ENCODE data around the gene ADNP.
A peak's percentile ranks its signal among the peaks of the same experiment; 100 is the strongest.

Gene ADNP

GRCh38 chr20:50921803-50922501 is 9.3 kb downstream of the ADNP start:
- no peaks in the 10 kb centered on the region for H3K79me1 ChIP-seq (replicated peaks; ENCODE audit: low read length, poor library complexity, severe bottlenecking)
- no peak overlapping the region for H4K91ac ChIP-seq (ENCODE audit: low read length)
- H3K27me3 ChIP-seq (ENCODE audit: control insufficient read depth in 1 of 2, insufficient read depth in 1 of 2, low read length in 2 of 2), result no peaks in the 10 kb centered on the region
- H3K9ac ChIP-seq (ENCODE audit: low read length), result peak overlapping the region; percentile 59
- no peak overlapping the region for H3K27ac ChIP-seq (ENCODE audit: low read length, poor library complexity, severe bottlenecking)
- no peak overlapping the region for H2BK12ac ChIP-seq (ENCODE audit: low read length in 2 of 2)
- WGBS, result 90% methylated on average over 6 of the region's 8 CpGs
- H3K4me2 ChIP-seq (ENCODE audit: low read length, poor library complexity, severe bottlenecking), result no peak overlapping the region
- DNase-seq, result no peak
- H4K8ac ChIP-seq (ENCODE audit: low read length), result no peak overlapping the region
- H3K4me3 ChIP-seq (ENCODE audit: insufficient read depth in 1 of 2, low read depth in 1 of 2, low read length in 2 of 2), result no peak overlapping the region
- no peak overlapping the region for H3K23ac ChIP-seq (ENCODE audit: low read length in 2 of 2)
- no peak overlapping the region for H3K18ac ChIP-seq (ENCODE audit: low read depth in 1 of 2, low read length in 2 of 2)
- H3K4ac ChIP-seq (ENCODE audit: low read depth in 1 of 2, low read length in 2 of 2), result no peak overlapping the region
- H2AFZ ChIP-seq (ENCODE audit: low read depth, low read length), result no peak overlapping the region
- no peak overlapping the region for H3K14ac ChIP-seq (ENCODE audit: low read length in 2 of 2)
- no peaks in the 10 kb centered on the region for H3K9me3 ChIP-seq (ENCODE audit: control insufficient read depth, low read length)
- H2AK5ac ChIP-seq (ENCODE audit: low read length, severe bottlenecking), result no peak overlapping the region
- H3K4me1 ChIP-seq (ENCODE audit: control insufficient read depth, insufficient read depth, low read depth, low read length), result peaks cover 15% of the 10 kb centered on the region
- H2BK120ac ChIP-seq (ENCODE audit: low read depth, low read length), result no peak overlapping the region
- no peak overlapping the region for H2BK5ac ChIP-seq (ENCODE audit: low read depth, low read length, poor library complexity, severe bottlenecking)
- peaks cover 9 to 20% of the 10 kb centered on the region in 2 experiments for H3K36me3 ChIP-seq (ENCODE audit: control insufficient read depth in 1 of 2, insufficient read depth in 2 of 2, low read depth in 1 of 2, low read length in 2 of 2)
- no peak overlapping the region for H2BK15ac ChIP-seq (ENCODE audit: low read depth, poor library complexity, severe bottlenecking)

GRCh38 chr20:50920997-50921396 is 10.2 kb downstream of the ADNP start:
- H3K4me2 ChIP-seq (ENCODE audit: low read length, poor library complexity, severe bottlenecking), result no peak overlapping the region
- peaks cover 9 to 18% of the 10 kb centered on the region in 2 experiments for H3K36me3 ChIP-seq (ENCODE audit: control insufficient read depth in 1 of 2, insufficient read depth in 2 of 2, low read depth in 1 of 2, low read length in 2 of 2)
- H3K23ac ChIP-seq (ENCODE audit: low read length in 2 of 2), result no peak overlapping the region
- H3K18ac ChIP-seq (ENCODE audit: low read depth in 1 of 2, low read length in 2 of 2), result no peak overlapping the region
- H3K4ac ChIP-seq (ENCODE audit: low read depth in 1 of 2, low read length in 2 of 2), result no peak overlapping the region
- H4K8ac ChIP-seq (ENCODE audit: low read length), result no peak overlapping the region
- H3K14ac ChIP-seq (ENCODE audit: low read length in 2 of 2), result no peak overlapping the region
- no peak overlapping the region for H2BK12ac ChIP-seq (ENCODE audit: low read length in 2 of 2)
- no peak for DNase-seq
- no peaks in the 10 kb centered on the region for H3K27me3 ChIP-seq (ENCODE audit: control insufficient read depth in 1 of 2, insufficient read depth in 1 of 2, low read length in 2 of 2)
- no peak overlapping the region for H2BK5ac ChIP-seq (ENCODE audit: low read depth, low read length, poor library complexity, severe bottlenecking)
- no peak overlapping the region for H4K91ac ChIP-seq (ENCODE audit: low read length)
- peaks cover 15% of the 10 kb centered on the region for H3K4me1 ChIP-seq (ENCODE audit: control insufficient read depth, insufficient read depth, low read depth, low read length)
- no peak overlapping the region for H3K27ac ChIP-seq (ENCODE audit: low read length, poor library complexity, severe bottlenecking)
- no peak overlapping the region for H2BK15ac ChIP-seq (ENCODE audit: low read depth, poor library complexity, severe bottlenecking)
- no peak overlapping the region for H2AFZ ChIP-seq (ENCODE audit: low read depth, low read length)
- H3K9me3 ChIP-seq (ENCODE audit: control insufficient read depth, low read length), result no peaks in the 10 kb centered on the region
- H2AK5ac ChIP-seq (ENCODE audit: low read length, severe bottlenecking), result no peak overlapping the region
- H3K4me3 ChIP-seq (ENCODE audit: insufficient read depth in 1 of 2, low read depth in 1 of 2, low read length in 2 of 2), result no peak overlapping the region
- no peak overlapping the region for H2BK120ac ChIP-seq (ENCODE audit: low read depth, low read length)
- no peaks in the 10 kb centered on the region for H3K79me1 ChIP-seq (replicated peaks; ENCODE audit: low read length, poor library complexity, severe bottlenecking)
- H3K9ac ChIP-seq (ENCODE audit: low read length), result peak overlapping the region; percentile 59

- no peak overlapping the region for H2BK15ac ChIP-seq (ENCODE audit: low read depth, poor library complexity, severe bottlenecking)
- H4K8ac ChIP-seq (ENCODE audit: low read length), result no peak overlapping the region
- H3K79me1 ChIP-seq (replicated peaks; ENCODE audit: low read length, poor library complexity, severe bottlenecking), result no peaks in the 10 kb centered on the region
- no peak overlapping the region for H3K4ac ChIP-seq (ENCODE audit: low read depth in 1 of 2, low read length in 2 of 2)
- no peak overlapping the region for H2BK12ac ChIP-seq (ENCODE audit: low read length in 2 of 2)
- H3K4me3 ChIP-seq (ENCODE audit: insufficient read depth in 1 of 2, low read depth in 1 of 2, low read length in 2 of 2), result no peak overlapping the region
- no peak overlapping the region for H2AFZ ChIP-seq (ENCODE audit: low read depth, low read length)
- H3K23ac ChIP-seq (ENCODE audit: low read length in 2 of 2), result no peak overlapping the region
- no peaks in the 10 kb centered on the region for H3K27me3 ChIP-seq (ENCODE audit: control insufficient read depth in 1 of 2, insufficient read depth in 1 of 2, low read length in 2 of 2)
- H3K4me2 ChIP-seq (ENCODE audit: low read length, poor library complexity, severe bottlenecking), result no peak overlapping the region
- H3K4me1 ChIP-seq (ENCODE audit: control insufficient read depth, insufficient read depth, low read depth, low read length), result peaks cover 11% of the 10 kb centered on the region
- no peak overlapping the region for H3K9ac ChIP-seq (ENCODE audit: low read length)
- H3K36me3 ChIP-seq (ENCODE audit: control insufficient read depth in 1 of 2, insufficient read depth in 2 of 2, low read depth in 1 of 2, low read length in 2 of 2), result peaks cover 6 to 7% of the 10 kb centered on the region in 2 experiments
- H3K9me3 ChIP-seq (ENCODE audit: control insufficient read depth, low read length), result no peaks in the 10 kb centered on the region
- H2AK5ac ChIP-seq (ENCODE audit: low read length, severe bottlenecking), result no peak overlapping the region
- H3K27ac ChIP-seq (ENCODE audit: low read length, poor library complexity, severe bottlenecking), result no peak overlapping the region
- peak; percentile 74 for DNase-seq
- H2BK120ac ChIP-seq (ENCODE audit: low read depth, low read length), result no peak overlapping the region
- H2BK5ac ChIP-seq (ENCODE audit: low read depth, low read length, poor library complexity, severe bottlenecking), result no peak overlapping the region
- no peak overlapping the region for H3K14ac ChIP-seq (ENCODE audit: low read length in 2 of 2)
- no peak overlapping the region for H3K18ac ChIP-seq (ENCODE audit: low read depth in 1 of 2, low read length in 2 of 2)
- H4K91ac ChIP-seq (ENCODE audit: low read length), result no peak overlapping the region
- 82% methylated on average over 6 of the region's 6 CpGs for WGBS
Observed at GRCh38 chr20:50919567-50919966, 11.7 kb downstream of the ADNP start.

GRCh38 chr20:50918403-50918802 is 12.8 kb downstream of the ADNP start:
- Histone ChIP-seq H3K36me3 (ENCODE audit: control insufficient read depth in 1 of 2, insufficient read depth in 2 of 2, low read depth in 1 of 2, low read length in 2 of 2) (peaks cover under 1 to 7% of the 10 kb centered on the region in 2 experiments), H2AK5ac (ENCODE audit: low read length, severe bottlenecking) (no peak overlapping the region), H3K4me2 (ENCODE audit: low read length, poor library complexity, severe bottlenecking) (no peak overlapping the region), H3K14ac (ENCODE audit: low read length in 2 of 2) (no peak overlapping the region), H2BK120ac (ENCODE audit: low read depth, low read length) (no peak overlapping the region), H4K8ac (ENCODE audit: low read length) (no peak overlapping the region), H2BK5ac (ENCODE audit: low read depth, low read length, poor library complexity, severe bottlenecking) (no peak overlapping the region), H3K27ac (ENCODE audit: low read length, poor library complexity, severe bottlenecking) (no peak overlapping the region), H3K79me1 (replicated peaks; ENCODE audit: low read length, poor library complexity, severe bottlenecking) (no peaks in the 10 kb centered on the region), H2BK12ac (ENCODE audit: low read length in 2 of 2) (no peak overlapping the region), H3K23ac (ENCODE audit: low read length in 2 of 2) (no peak overlapping the region), H3K4me1 (ENCODE audit: control insufficient read depth, insufficient read depth, low read depth, low read length) (peaks cover 13% of the 10 kb centered on the region), H2AFZ (ENCODE audit: low read depth, low read length) (no peak overlapping the region), H4K91ac (ENCODE audit: low read length) (no peak overlapping the region), H3K9me3 (ENCODE audit: control insufficient read depth, low read length) (no peaks in the 10 kb centered on the region), H3K27me3 (ENCODE audit: control insufficient read depth in 1 of 2, insufficient read depth in 1 of 2, low read length in 2 of 2) (no peaks in the 10 kb centered on the region), H3K4me3 (ENCODE audit: insufficient read depth in 1 of 2, low read depth in 1 of 2, low read length in 2 of 2) (no peak overlapping the region), H3K9ac (ENCODE audit: low read length) (peak overlapping the region; percentile 59), H3K18ac (ENCODE audit: low read depth in 1 of 2, low read length in 2 of 2) (no peak overlapping the region), H3K4ac (ENCODE audit: low read depth in 1 of 2, low read length in 2 of 2) (no peak overlapping the region), H2BK15ac (ENCODE audit: low read depth, poor library complexity, severe bottlenecking) (no peak overlapping the region)
- 89% methylated on average over 2 of the region's 3 CpGs for WGBS
- no peak for DNase-seq

Measured in mesenchymal stem cell (in vitro differentiated cells and primary cell).